Muscle layer of duodenum (tissue), 2 donors: ENCODE data around the gene DYNLL2.
"Not testable (repeated sequence)": the region's sequence is repeated elsewhere in the genome, so short reads cannot be mapped to it uniquely, and the experiment has no call there.

Experiments used
- H3K27ac ChIP-seq: one replicate; pipeline ENCODE4 v1.7.0; 2013; ENCODE audit warnings: mild to moderate bottlenecking, low read length
- H3K27me3 ChIP-seq: one replicate; pipeline ENCODE4 v1.7.0; 2013; ENCODE audit warnings: low read depth, mild to moderate bottlenecking, control low read depth, low read length
- H3K36me3 ChIP-seq, 2 donors: one replicate each; pipeline ENCODE4 v1.7.0; 2013; ENCODE audit warnings: low read length in 2 of 2, control low read depth in 1 of 2, mild to moderate bottlenecking in 1 of 2; ENCODE audit not compliant: insufficient read depth in 2 of 2, control insufficient read depth in 1 of 2
- H3K4me1 ChIP-seq, 2 donors: one replicate each; pipeline ENCODE4 v1.7.0; 2013; ENCODE audit warnings: low read length in 2 of 2, mild to moderate bottlenecking in 2 of 2, control low read depth in 1 of 2, moderate library complexity in 1 of 2; ENCODE audit not compliant: insufficient read depth in 2 of 2, control insufficient read depth in 1 of 2
- H3K4me3 ChIP-seq, 2 donors: one replicate each; pipeline ENCODE4 v1.7.0; 2013; ENCODE audit warnings: low read length in 2 of 2, low read depth in 1 of 2, mild to moderate bottlenecking in 1 of 2
- H3K9me3 ChIP-seq, 2 donors: one replicate each; pipeline ENCODE4 v1.7.0; 2013; ENCODE audit warnings: low read length in 2 of 2, control low read depth in 1 of 2, mild to moderate bottlenecking in 1 of 2; ENCODE audit not compliant: control insufficient read depth in 1 of 2
- donor health status: healthy.

The DYNLL2 gene

DNA sequence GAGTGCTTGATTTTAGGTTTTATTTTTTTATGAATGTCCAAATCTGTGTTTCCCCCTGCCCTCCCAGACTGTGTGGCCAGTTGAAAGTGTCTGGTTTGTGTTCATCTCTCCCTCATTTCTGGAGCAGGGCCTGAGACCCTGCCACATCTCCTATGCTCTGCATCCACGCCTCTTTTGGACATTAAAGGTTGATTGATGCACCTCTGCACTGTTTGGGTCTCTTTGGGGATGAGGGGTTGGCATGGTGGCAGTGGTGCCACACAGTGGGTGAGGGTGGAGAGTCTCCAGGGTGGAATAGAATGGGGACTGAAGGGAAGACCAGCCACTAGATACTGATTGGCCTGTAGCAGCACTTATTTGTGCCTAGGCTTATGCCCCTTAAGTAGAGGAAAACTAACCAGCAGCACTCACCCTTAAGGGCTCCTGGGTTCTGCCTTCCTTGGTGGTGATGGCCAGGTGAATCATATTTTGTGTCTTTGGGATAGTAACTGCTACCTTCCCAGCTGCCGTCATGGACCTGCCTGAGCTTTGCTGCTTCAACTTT lies 7.9 kb downstream of the DYNLL2 start:
- H3K9me3 ChIP-seq = no peaks in the 10 kb centered on the region
- H3K36me3 ChIP-seq = peaks cover 41 to 55% of the 10 kb centered on the region in 2 donors
- H3K27ac ChIP-seq = no peak overlapping the region
- H3K4me1 ChIP-seq = peaks cover 7 to 23% of the 10 kb centered on the region in 2 donors
- H3K4me3 ChIP-seq = no peak overlapping the region
- H3K27me3 ChIP-seq = no peaks in the 10 kb centered on the region

DNA sequence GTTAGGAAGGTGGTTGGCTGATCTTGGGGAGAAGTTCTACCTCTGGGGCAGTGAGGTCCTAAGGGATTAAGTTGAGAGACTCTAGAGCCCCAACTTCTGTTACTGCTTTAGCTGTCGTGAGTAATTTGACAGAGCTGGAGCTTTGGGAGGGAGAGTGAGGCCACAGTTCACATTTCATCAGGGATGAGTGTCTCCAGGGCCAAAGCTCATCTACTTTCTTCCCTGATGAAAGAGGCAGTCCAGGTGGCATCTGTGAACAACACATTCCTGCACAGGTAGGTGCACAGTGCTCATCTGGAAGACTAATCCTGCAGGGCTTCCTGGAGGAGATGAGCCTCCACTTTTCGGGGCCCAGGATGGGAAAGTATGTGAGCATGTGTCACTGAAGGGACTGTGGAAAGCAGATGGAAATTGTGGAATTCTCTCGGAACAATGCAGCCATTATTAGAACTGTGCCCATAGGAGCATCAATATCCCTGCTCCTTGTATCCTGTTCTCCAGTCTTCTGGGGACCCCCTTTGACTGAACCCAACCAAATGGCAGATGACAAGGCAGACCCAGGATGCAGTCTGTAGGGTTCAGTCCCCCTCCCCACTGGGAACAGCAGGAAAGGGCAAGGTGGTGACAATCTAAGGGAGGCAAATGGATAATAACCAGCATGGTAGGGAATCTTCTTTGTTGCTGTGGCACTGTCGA lies 9.0 kb downstream of the DYNLL2 start:
- no peaks in the 10 kb centered on the region for H3K27me3 ChIP-seq
- H3K9me3 ChIP-seq = no peaks in the 10 kb centered on the region
- no peak overlapping the region for H3K4me3 ChIP-seq
- no peak overlapping the region for H3K27ac ChIP-seq
- peaks cover 0 to 13% of the 10 kb centered on the region in 2 donors for H3K4me1 ChIP-seq
- peaks cover 41 to 50% of the 10 kb centered on the region in 2 donors for H3K36me3 ChIP-seq

DNA sequence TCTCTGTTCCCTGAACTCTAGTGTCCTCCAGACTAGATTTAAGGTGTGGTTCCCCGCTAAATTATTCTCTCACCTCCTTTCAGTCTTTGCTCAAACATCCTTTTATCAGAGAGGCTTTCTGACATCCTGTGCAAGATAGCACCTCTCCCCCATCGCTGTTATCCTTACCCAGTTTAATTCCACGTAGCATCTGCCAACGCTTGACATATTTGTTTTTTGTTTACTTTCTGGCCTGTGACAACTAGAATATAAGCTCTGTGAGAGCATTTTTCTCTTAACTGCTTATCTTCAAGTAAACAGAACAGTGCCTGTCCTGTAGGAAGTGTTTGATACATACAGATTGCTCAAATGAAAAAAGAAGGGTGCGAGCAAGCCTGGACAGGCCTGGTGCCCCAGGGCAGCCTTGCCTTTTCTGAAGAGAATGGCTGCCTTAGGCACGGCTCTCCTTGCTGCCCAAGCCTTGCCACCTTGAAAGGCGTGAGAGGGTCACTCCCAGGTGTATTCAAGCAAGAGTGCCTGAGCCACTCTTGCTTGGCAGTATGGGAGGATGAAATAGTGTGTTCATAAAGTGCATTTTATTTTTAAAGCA lies 9.7 kb downstream of the DYNLL2 start:
- H3K4me1 ChIP-seq = peaks cover 0 to 13% of the 10 kb centered on the region in 2 donors
- peaks cover 41 to 47% of the 10 kb centered on the region in 2 donors for H3K36me3 ChIP-seq
- H3K27me3 ChIP-seq = no peaks in the 10 kb centered on the region
- H3K4me3 ChIP-seq = no peak overlapping the region
- H3K27ac ChIP-seq = no peak overlapping the region
- H3K9me3 ChIP-seq = no peaks in the 10 kb centered on the region

DNA sequence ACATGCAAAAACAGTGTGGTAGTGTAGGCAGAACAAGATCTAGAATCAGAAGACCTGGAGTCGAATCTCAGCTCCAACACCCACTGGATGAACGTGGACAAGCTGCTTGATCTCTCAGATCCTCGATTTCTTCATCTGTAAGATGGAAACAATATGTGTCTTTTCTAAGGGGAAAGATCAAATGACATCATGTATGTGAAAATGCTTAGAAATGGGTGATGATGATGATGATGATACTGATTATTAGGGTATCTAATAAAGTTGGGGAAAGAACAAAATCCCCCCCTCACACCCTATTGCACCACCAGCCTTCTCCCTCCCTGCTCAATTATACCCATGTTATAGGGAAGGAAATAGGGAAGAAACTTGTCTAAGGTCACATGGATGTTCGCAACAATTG lies 10.9 kb downstream of the DYNLL2 start:
- H3K4me3 ChIP-seq = no peak overlapping the region
- no peaks in the 10 kb centered on the region for H3K9me3 ChIP-seq
- H3K27ac ChIP-seq = no peak overlapping the region
- peaks cover 38 to 39% of the 10 kb centered on the region in 2 donors for H3K36me3 ChIP-seq
- no peaks in the 10 kb centered on the region for H3K27me3 ChIP-seq
- H3K4me1 ChIP-seq = peaks cover 0 to 5% of the 10 kb centered on the region in 2 donors

DNA sequence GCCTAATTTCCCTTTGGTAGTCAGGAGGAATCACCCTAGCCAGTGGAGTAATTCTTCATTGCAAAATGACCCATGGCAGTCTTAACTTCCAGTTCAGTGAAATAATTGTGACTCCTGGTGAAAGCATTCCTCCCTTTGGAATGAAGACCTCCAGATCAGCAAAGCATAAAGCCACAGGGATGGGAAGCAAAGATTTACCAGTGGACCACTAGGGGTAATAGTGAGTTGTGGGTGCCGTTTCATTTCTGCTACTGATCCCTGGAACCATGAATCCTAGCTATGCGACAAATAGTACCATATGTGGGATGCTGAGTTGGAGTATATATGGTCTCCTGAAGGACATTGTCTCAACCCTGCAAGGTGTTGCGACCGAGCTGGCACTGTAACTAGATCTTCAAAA lies 13.7 kb downstream of the DYNLL2 start:
- H3K27ac ChIP-seq = no peak overlapping the region
- H3K4me3 ChIP-seq = no peak overlapping the region
- H3K27me3 ChIP-seq = no peaks in the 10 kb centered on the region
- H3K36me3 ChIP-seq = peaks cover 14 to 15% of the 10 kb centered on the region in 2 donors
- no peaks in the 10 kb centered on the region for H3K9me3 ChIP-seq
- H3K4me1 ChIP-seq = no peaks in the 10 kb centered on the region

DNA sequence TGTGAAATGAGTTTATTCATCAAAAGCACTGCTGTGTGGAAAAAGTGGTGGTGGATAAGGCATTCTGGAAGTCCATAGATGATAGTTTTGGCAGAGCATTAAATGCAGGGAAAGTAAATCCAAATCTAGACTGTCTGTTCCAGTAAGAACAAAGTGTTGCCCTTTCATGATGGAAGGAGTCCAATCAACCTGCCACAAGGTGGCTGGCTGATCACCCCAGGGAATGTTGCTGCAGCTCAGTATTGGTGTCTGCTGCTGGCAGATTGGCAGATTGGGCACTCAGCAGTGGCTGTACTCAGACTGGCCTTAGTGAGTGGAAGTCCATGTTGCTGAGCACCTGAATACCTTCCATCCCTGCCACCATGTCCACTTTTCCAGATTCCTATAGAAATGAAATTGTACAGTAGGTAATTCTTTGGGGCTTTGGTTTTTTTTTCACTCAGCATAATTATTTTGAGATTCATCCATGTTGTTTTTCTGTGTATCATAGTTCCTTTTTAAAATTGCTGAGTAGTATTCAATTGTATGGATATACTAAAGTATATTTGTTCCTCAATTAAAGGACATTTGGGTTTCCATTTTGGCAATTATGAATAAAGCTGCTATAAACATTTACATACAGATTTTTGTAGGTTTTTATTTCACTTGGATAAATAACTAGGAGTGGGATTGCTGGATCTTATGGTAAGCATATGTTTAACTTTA lies 14.3 kb downstream of the DYNLL2 start:
- Histone ChIP-seq H3K27ac (no peak overlapping the region), H3K36me3 (peaks cover 7 to 8% of the 10 kb centered on the region in 2 donors), H3K27me3 (no peaks in the 10 kb centered on the region), H3K9me3 (no peaks in the 10 kb centered on the region), H3K4me1 (no peaks in the 10 kb centered on the region), H3K4me3 (no peak overlapping the region)

DNA sequence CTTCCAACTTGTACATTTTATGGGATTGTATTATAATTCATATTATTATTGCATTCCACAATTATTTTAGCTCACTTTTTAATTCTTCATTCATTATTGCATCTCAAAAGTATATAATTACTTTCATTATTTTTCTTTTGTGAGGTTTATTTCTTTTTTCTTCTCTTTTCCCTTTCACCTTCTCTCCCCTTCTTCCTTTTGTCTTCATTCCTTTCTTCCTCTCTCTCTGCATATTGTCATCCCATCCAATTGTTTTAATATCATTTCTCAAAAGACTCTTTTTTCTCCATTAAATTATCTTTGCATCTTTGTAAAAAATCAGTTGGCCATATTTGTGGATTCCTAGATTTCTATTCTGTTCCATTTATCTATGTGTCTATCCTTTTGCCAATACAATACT lies 17.3 kb downstream of the DYNLL2 start:
- H3K9me3 ChIP-seq = no peaks in the 10 kb centered on the region
- no peaks in the 10 kb centered on the region for H3K27me3 ChIP-seq
- no peak overlapping the region for H3K27ac ChIP-seq
- no peak overlapping the region for H3K4me3 ChIP-seq
- H3K4me1 ChIP-seq = no peaks in the 10 kb centered on the region
- H3K36me3 ChIP-seq = no peaks in the 10 kb centered on the region

DNA sequence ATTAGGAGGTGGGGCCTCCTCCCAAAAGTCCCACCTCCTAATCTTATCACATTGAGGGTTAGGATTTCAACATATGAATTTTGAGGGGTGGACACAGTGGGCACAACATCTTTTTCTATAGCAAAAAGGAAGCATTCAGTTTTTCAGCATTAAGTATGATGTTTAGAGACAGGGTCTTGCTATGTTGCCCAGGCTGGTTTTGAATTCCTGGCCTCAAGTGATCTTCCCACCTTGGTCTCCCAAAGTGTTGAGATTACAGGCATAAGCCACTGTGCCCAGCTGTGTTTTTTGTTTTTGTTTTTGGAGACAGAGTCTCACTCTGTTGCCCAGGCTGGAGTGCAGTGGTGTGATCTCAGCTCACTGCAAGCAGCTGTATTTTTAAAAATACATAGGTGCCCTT lies 18.7 kb downstream of the DYNLL2 start:
- H3K27ac ChIP-seq, H3K4me3 ChIP-seq, H3K4me1 ChIP-seq, H3K36me3 ChIP-seq, H3K9me3 ChIP-seq, H3K27me3 ChIP-seq: not testable (repeated sequence)

DNA sequence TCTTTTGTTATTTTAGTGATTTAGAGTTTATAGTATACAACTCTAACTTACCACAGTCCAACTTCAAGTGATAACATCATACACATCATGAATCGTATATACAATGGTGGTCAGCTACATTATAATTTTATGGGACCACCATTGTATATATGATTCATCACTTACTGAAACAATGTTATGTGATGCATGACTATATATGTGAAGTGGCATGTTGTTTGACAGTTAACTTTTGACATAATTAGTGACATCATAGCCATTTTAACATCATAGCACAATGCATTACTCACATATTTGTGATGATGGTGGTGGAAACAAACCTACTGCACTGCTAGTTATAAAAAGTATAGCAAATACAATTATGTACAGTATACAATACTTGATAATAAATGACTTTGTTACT lies 21.9 kb downstream of the DYNLL2 start:
- Histone ChIP-seq H3K27me3 (no peaks in the 10 kb centered on the region), H3K9me3 (no peaks in the 10 kb centered on the region), H3K4me1 (no peaks in the 10 kb centered on the region), H3K36me3 (no peaks in the 10 kb centered on the region), H3K27ac (no peak overlapping the region), H3K4me3 (no peak overlapping the region)

DNA sequence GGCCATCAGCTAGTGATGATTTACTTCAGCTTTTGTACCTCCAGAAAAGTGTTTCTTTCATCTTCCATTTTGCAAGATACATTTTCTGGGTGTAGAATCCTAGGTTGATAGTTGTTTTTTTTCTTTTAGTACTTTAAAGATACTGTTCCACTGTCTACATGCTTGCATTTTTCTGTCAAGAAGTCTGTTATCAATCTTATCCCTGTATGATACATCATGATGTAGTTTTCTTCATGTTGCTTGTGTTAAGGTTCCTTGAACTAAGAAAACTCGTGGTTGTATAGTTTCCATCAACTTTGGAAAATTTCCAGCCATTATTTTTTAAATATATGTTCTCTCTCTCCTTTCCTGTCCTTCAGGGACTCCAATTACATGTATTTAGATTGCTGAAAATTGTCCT lies 24.1 kb downstream of the DYNLL2 start:
- Histone ChIP-seq H3K4me3 (no peak overlapping the region), H3K36me3 (no peaks in the 10 kb centered on the region), H3K4me1 (no peaks in the 10 kb centered on the region), H3K27me3 (no peaks in the 10 kb centered on the region), H3K9me3 (no peaks in the 10 kb centered on the region), H3K27ac (no peak overlapping the region)

DNA sequence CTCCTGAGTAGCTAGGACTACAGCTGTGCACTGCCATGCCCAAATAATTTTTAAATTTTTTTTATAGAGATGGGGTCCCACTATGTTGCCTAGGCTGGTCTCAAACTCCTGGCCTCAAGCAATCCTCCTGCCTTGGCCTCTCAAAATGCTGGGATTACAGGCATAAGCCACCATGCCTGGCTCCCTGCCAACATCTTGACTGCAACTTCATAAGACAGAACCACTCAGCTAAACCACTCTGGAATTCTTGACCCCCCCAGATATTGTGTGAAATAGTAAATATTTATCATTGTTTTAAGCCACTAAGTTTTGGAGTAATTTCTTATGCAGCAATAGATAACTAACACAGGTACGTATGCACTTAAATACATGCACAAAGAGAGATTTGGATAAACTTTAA lies 26.0 kb downstream of the DYNLL2 start:
- no peaks in the 10 kb centered on the region for H3K4me1 ChIP-seq
- no peaks in the 10 kb centered on the region for H3K27me3 ChIP-seq
- H3K9me3 ChIP-seq = no peaks in the 10 kb centered on the region
- no peak overlapping the region for H3K27ac ChIP-seq
- H3K36me3 ChIP-seq = no peaks in the 10 kb centered on the region
- H3K4me3 ChIP-seq = no peak overlapping the region
